Thymus (tissue), 11 donors: ENCODE data around the gene MED14. TPM values are rescaled to one million over a fixed set of nuclear protein-coding genes. Genes with fewer than 3 reads are reported as not detected.

Source experiments
- DNase-seq, 9 donors: peaks; one replicate each; pipeline ENCODE4 v3.0.0-alpha.2; 2013; ENCODE audit warnings: low spot score in 9 of 9, low read depth in 6 of 9, missing footprints in 1 of 9
- H3K27ac ChIP-seq, 2 donors: one replicate each; pipeline ENCODE4 v1.5.1; 2013; ENCODE audit warnings: control low read depth in 1 of 2, low read depth in 1 of 2, low read length in 1 of 2, mild to moderate bottlenecking in 1 of 2, moderate library complexity in 1 of 2
- H3K27me3 ChIP-seq, 2 donors: one replicate each; pipeline ENCODE4 v1.5.1; 2013; ENCODE audit warnings: low read length in 1 of 2; ENCODE audit not compliant: control insufficient read depth in 2 of 2, insufficient read depth in 1 of 2
- H3K36me3 ChIP-seq, 2 donors: one replicate each; pipeline ENCODE4 v1.5.1; 2013; ENCODE audit warnings: low read length in 1 of 2, mild to moderate bottlenecking in 1 of 2, moderate library complexity in 1 of 2; ENCODE audit not compliant: control insufficient read depth in 2 of 2, insufficient read depth in 2 of 2
- H3K4me1 ChIP-seq, 2 donors: one replicate each; pipeline ENCODE4 v1.5.1; 2013; ENCODE audit warnings: low read length in 2 of 2; ENCODE audit not compliant: control insufficient read depth in 2 of 2, insufficient read depth in 2 of 2
- H3K4me3 ChIP-seq, 2 donors: one replicate each; pipeline ENCODE4 v1.5.1; 2013; ENCODE audit warnings: low read length in 2 of 2, control low read depth in 1 of 2, mild to moderate bottlenecking in 1 of 2
- H3K9me3 ChIP-seq, 2 donors: one replicate each; pipeline ENCODE4 v1.5.1; 2013; ENCODE audit warnings: low read length in 1 of 2, mild to moderate bottlenecking in 1 of 2; ENCODE audit not compliant: control insufficient read depth in 2 of 2, insufficient read depth in 1 of 2
- WGBS: extraction: QIAGEN DNeasy Blood & Tissue Kit; methylation state at CpG from one replicate; pipeline ENCODE4 v1.1.7; 2013; 5-methylcytosine and 5-hydroxymethylcytosine counted together
- polyA plus RNA-seq: library from polyadenylated mRNA; stranded (reverse); fragments of 200-250 nt; gene quantifications from one replicate; pipeline ENCODE4 v1.2.3, GENCODE V29; 2013
- total RNA-seq: library from RNA; stranded (reverse); fragments of 120-200 nt; gene quantifications from one replicate; pipeline ENCODE4 v1.2.4, GENCODE V29; 2013
- donor health status: healthy.

MED14 gene
- total and polyA plus RNA-seq, 2 donors = 16.1 to 22.4 TPM

DNA sequence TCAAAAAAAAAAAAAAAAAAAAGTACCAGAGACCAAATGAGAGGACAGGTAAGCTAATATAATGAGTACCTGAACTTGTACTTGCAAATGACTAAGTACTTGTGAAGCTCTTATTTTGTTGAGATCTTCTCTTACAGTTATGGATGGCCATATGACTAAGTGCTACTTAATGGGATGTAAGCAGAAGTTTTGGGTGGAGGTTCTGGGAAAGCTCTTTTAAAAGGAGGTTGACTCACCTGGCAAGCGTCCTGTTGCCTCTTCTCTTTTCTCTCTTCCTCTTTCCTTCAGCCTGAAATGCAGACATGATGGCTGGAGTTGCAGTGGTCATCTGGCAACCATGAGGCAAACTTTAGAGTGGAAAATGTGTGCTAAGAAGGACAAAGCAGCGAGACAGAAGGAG, 36.9 kb upstream of the MED14 start:
- no peaks in the 10 kb centered on the region for H3K27me3 ChIP-seq
- WGBS = 86% methylated on average over 2 of the region's 2 CpGs
- no peak overlapping the region for H3K27ac ChIP-seq

GRCh38 chrX:40761762-40762161, 26.4 kb upstream of the MED14 start:
- DNase-seq = no peak
- peaks cover 0 to 3% of the 10 kb centered on the region in 2 donors for H3K27me3 ChIP-seq
- H3K36me3 ChIP-seq = no peaks in the 10 kb centered on the region
- WGBS = 92% methylated on average over 1 of the region's 1 CpG
- H3K27ac ChIP-seq = no peak overlapping the region
- no peak overlapping the region for H3K4me3 ChIP-seq
- no peaks in the 10 kb centered on the region for H3K9me3 ChIP-seq
- H3K4me1 ChIP-seq = no peaks in the 10 kb centered on the region

More for the DNA sequence above, 36.9 kb upstream of the MED14 start:
- Histone ChIP-seq H3K36me3 (no peaks in the 10 kb centered on the region), H3K9me3 (no peaks in the 10 kb centered on the region), H3K4me3 (no peak overlapping the region), H3K4me1 (no peaks in the 10 kb centered on the region)
- no peak for DNase-seq

- Histone ChIP-seq H3K27me3 (peaks cover 0 to 3% of the 10 kb centered on the region in 2 donors), H3K36me3 (no peaks in the 10 kb centered on the region), H3K27ac (no peak overlapping the region), H3K4me1 (no peaks in the 10 kb centered on the region), H3K4me3 (no peak overlapping the region), H3K9me3 (no peaks in the 10 kb centered on the region)
- 100% methylated on average over 1 of the region's 1 CpG for WGBS
- DNase-seq = no peak
Observed at GRCh38 chrX:40759374-40759773, 24.0 kb upstream of the MED14 start.

DNA sequence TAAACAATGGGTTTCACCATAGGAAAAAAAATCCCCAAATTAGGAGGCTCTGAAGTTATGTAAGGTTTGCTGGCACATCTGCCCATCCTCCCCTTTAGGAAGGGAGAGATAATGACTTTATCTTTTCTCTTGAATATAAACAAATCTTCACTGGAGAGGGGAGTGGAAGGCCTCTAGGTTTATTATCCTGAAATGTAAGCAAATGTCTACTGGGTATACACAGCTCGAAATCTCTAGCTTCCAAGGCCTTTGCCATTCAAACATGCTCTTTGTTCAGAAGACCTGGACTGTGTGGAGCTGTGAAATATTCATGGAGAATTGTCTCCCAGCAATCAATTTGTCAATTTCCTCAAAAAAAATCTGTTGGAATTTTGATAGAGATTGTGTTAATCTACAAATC, 21.7 kb upstream of the MED14 start:
- 93% methylated on average over 1 of the region's 1 CpG for WGBS
- peaks cover 0 to 3% of the 10 kb centered on the region in 2 donors for H3K27me3 ChIP-seq

DNA sequence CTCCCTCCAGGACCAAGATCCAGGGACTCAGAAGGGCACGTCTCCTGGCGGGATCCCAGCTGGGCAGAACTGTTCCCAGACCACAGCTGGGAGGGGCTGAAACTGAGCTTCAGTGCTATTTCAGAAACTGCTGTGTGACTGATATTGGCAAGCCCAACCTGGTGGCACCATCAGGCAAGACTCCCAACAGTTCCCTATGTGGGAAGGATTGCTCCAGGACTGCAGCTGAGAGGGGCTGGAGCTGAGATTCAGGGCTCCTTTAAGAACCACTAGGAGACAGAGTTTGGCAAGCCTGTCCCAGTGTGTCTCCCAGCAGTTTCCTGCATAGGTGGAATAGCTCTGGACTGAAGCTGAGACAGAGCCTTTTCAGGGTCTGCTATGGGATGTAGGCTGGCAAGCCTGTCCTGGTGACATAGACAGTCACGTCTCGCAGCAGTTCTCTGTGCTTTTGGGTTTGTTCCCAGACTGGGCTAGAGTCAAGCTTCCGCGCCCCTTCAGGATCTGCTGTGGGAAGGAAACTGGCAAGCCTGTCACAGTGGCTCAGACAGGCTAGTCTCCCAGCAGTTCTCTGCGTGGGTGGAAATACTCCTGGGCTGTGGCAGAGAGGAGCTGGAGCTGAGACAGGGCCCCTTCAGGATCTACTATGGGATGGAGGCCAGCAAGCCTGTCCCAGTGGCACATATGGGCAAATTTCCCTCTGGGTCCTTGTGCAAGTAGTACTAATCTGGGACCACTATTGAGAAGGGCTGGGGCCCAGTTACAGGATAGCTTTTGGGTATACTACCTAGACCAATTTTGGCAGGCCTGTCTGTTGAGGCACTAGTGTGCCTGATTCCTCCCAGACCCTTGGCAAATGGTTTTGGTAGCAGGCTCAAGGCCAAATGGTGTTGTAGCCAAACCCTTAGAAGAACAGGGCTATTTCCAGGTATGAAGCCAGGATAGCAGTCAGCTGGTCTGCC, 20.2 kb upstream of the MED14 start:
- no peaks in the 10 kb centered on the region for H3K27me3 ChIP-seq
- H3K4me1 ChIP-seq = no peaks in the 10 kb centered on the region
- no peak overlapping the region for H3K27ac ChIP-seq
- no peaks in the 10 kb centered on the region for H3K9me3 ChIP-seq
- no peak for DNase-seq
- no peaks in the 10 kb centered on the region for H3K36me3 ChIP-seq
- no peak overlapping the region for H3K4me3 ChIP-seq
- 96% methylated on average over 7 of the region's 7 CpGs for WGBS

More for the DNA sequence above, 21.7 kb upstream of the MED14 start:
- Histone ChIP-seq H3K4me3 (no peak overlapping the region), H3K27ac (no peak overlapping the region), H3K9me3 (no peaks in the 10 kb centered on the region), H3K4me1 (no peaks in the 10 kb centered on the region), H3K36me3 (no peaks in the 10 kb centered on the region)
- no peak for DNase-seq

GRCh38 chrX:40749681-40750494, 14.5 kb upstream of the MED14 start:
- no peaks in the 10 kb centered on the region for H3K36me3 ChIP-seq
- no peaks in the 10 kb centered on the region for H3K4me1 ChIP-seq
- WGBS = 59% methylated on average over 4 of the region's 4 CpGs
- H3K27ac ChIP-seq = peak overlapping the region in 1 of 2 donors; percentile 45
- peak in 1 of 9 donors; percentile 18 for DNase-seq
- no peaks in the 10 kb centered on the region for H3K27me3 ChIP-seq
- no peak overlapping the region for H3K4me3 ChIP-seq
- no peaks in the 10 kb centered on the region for H3K9me3 ChIP-seq

DNA sequence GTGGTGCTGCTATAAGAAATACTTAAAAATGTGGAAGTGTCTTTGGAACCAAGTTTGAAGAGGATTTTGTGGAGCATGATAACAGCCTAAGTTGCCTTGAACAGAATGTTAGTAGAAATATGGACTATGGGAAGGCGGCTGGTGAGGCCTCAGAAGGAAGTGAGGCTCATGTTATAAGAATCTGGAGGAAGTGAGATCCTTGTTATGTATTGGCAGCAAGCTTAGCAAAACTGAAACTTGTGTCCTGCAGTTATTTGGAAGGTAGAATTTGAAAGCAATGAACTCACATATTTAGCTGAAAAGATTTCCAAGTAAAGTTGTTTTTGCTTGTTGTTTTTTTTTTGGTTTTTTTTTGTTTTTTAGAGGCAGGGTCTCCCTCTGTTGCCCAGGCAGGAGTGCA, 13.6 kb upstream of the MED14 start:
- H3K36me3 ChIP-seq = no peaks in the 10 kb centered on the region
- H3K4me1 ChIP-seq = no peaks in the 10 kb centered on the region
- WGBS = 88% methylated on average over 1 of the region's 1 CpG
- H3K4me3 ChIP-seq = no peak overlapping the region
- no peak overlapping the region for H3K27ac ChIP-seq
- no peaks in the 10 kb centered on the region for H3K27me3 ChIP-seq
- DNase-seq = no peak
- no peaks in the 10 kb centered on the region for H3K9me3 ChIP-seq

GRCh38 chrX:40746521-40746920, 11.2 kb upstream of the MED14 start:
- Histone ChIP-seq H3K27me3 (no peaks in the 10 kb centered on the region), H3K27ac (no peak overlapping the region), H3K36me3 (no peaks in the 10 kb centered on the region), H3K4me3 (no peak overlapping the region), H3K4me1 (no peaks in the 10 kb centered on the region), H3K9me3 (no peaks in the 10 kb centered on the region)
- 90% methylated on average over 6 of the region's 6 CpGs for WGBS
- no peak for DNase-seq

DNA sequence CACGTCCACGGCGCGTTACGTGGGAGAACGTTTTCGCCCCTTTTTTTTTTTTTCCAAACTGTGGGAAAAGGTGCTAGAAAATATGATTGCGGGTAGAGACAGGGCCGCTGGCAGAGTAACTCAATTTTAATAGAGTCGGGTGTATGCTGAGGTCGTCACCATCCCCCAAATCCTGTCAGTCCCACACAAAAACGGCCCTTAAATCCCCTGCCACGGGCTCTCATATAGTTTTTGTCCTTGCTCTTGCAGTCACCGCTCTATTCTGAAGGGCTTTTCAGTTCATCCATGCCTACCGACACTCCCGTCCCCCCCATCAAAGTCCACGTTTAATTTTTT, 796 bp upstream of the MED14 start:
- H3K9me3 ChIP-seq = no peaks in the 10 kb centered on the region
- H3K36me3 ChIP-seq = no peaks in the 10 kb centered on the region
- peaks cover 0 to 13% of the 10 kb centered on the region in 2 donors for H3K27me3 ChIP-seq
- peak overlapping the region; percentile 98 for H3K27ac ChIP-seq
- H3K4me1 ChIP-seq = peaks cover 5 to 13% of the 10 kb centered on the region in 2 donors
- peak overlapping the region; percentile 73 to 78 for H3K4me3 ChIP-seq
- peak in 1 of 9 donors; percentile 8 for DNase-seq
- WGBS = under 1% methylated on average over 17 of the region's 17 CpGs
